ENCODE measurements around the gene WNT3A. TPM values are rescaled to one million over a fixed set of nuclear protein-coding genes. Genes with fewer than 3 reads are reported as not detected.

Gene WNT3A
- total RNA-seq, 1 experiment from 2014 or later = not detected

GRCh38 chr1:228101614-228101993, 94.8 kb downstream of the WNT3A start:
- peak overlapping the region; percentile 88 for H3K27ac ChIP-seq (ENCODE audit: low read depth, low read length, poor library complexity, severe bottlenecking)
- no peak for TF ChIP-seq EZH2 (IDR thresholded peaks at IDR 0.05; ENCODE audit: borderline replicate concordance, low read depth, low read length, poor library complexity, severe bottlenecking)
- TF ChIP-seq CTCF (conservative IDR thresholded peaks at IDR 0.05; ENCODE audit: low read depth, low read length) = no peak
- no peaks in the 10 kb centered on the region for H3K27me3 ChIP-seq (replicated peaks; ENCODE audit: insufficient read depth, low read depth, low read length, poor library complexity)
- CTCF ChIA-PET = interaction anchor here (1.2 kb wide), 1 partner anchor 102 kb away, joined by 3 read pairs; no protein-coding TSS in a partner anchor
- peaks cover 52% of the 10 kb centered on the region for H3K36me3 ChIP-seq (ENCODE audit: insufficient read depth, low read length, poor library complexity, severe bottlenecking)
- H3K4me3 ChIP-seq (ENCODE audit: low read depth, low read length, poor library complexity, severe bottlenecking) = peak overlapping the region; percentile 90
- POLR2A ChIA-PET (ENCODE audit: low non-redundant PET) = interaction anchor here (0.6 kb wide), 1 partner anchor 305 kb away, joined by 6 read pairs; the partner anchor contains the start of gene TRIM11
- intact Hi-C loops (cut with micrococcal nuclease; ENCODE audit: unreplicated experiment) = no loop called here
- no peak for DNase-seq (ENCODE audit: low spot score)
- H3K4me1 ChIP-seq (ENCODE audit: insufficient read depth, low read length, poor library complexity, severe bottlenecking) = peaks cover 6% of the 10 kb centered on the region
- H3K9me3 ChIP-seq (ENCODE audit: low read depth, low read length, poor library complexity, severe bottlenecking) = no peaks in the 10 kb centered on the region
- no TSS peak for BruUV-seq (replicated peaks)

GRCh38 chr1:228101994-228102790, 95.4 kb downstream of the WNT3A start:
- peak overlapping the region; percentile 90 for H3K4me3 ChIP-seq (ENCODE audit: low read depth, low read length, poor library complexity, severe bottlenecking)
- peaks cover 6% of the 10 kb centered on the region for H3K4me1 ChIP-seq (ENCODE audit: insufficient read depth, low read length, poor library complexity, severe bottlenecking)
- H3K27ac ChIP-seq (ENCODE audit: low read depth, low read length, poor library complexity, severe bottlenecking) = peak overlapping the region; percentile 88
- no peaks in the 10 kb centered on the region for H3K27me3 ChIP-seq (replicated peaks; ENCODE audit: insufficient read depth, low read depth, low read length, poor library complexity)
- ChIA-PET CTCF (interaction anchor here (1.2 kb wide), 1 partner anchor 103 kb away, joined by 3 read pairs; no protein-coding TSS in a partner anchor), POLR2A (ENCODE audit: low non-redundant PET) (interaction anchor here (0.6 kb wide), 1 partner anchor 304 kb away, joined by 6 read pairs; the partner anchor contains the start of gene TRIM11)
- BruUV-seq (replicated peaks) = no TSS peak
- peak; percentile 69 for DNase-seq (ENCODE audit: low spot score)
- no peak for TF ChIP-seq EZH2 (IDR thresholded peaks at IDR 0.05; ENCODE audit: borderline replicate concordance, low read depth, low read length, poor library complexity, severe bottlenecking)
- TF ChIP-seq CTCF (conservative IDR thresholded peaks at IDR 0.05; ENCODE audit: low read depth, low read length) = peak; percentile 37
- peaks cover 48% of the 10 kb centered on the region for H3K36me3 ChIP-seq (ENCODE audit: insufficient read depth, low read length, poor library complexity, severe bottlenecking)
- intact Hi-C loops (cut with micrococcal nuclease; ENCODE audit: unreplicated experiment) = no loop called here
- H3K9me3 ChIP-seq (ENCODE audit: low read depth, low read length, poor library complexity, severe bottlenecking) = no peaks in the 10 kb centered on the region

GRCh38 chr1:228102791-228103620, 96.2 kb downstream of the WNT3A start, which contains the start of gene C1orf35:
TSS of gene C1orf35 (minus strand) at chr1:228103325. CDS start at chr1:228103227, 98 bp downstream.
- Histone ChIP-seq H3K9me3 (ENCODE audit: low read depth, low read length, poor library complexity, severe bottlenecking) (no peaks in the 10 kb centered on the region), H3K36me3 (ENCODE audit: insufficient read depth, low read length, poor library complexity, severe bottlenecking) (peaks cover 40% of the 10 kb centered on the region), H3K4me1 (ENCODE audit: insufficient read depth, low read length, poor library complexity, severe bottlenecking) (peaks cover 6% of the 10 kb centered on the region), H3K4me3 (ENCODE audit: low read depth, low read length, poor library complexity, severe bottlenecking) (peak within 1 kb of the TSS; percentile 90), H3K27me3 (replicated peaks; ENCODE audit: insufficient read depth, low read depth, low read length, poor library complexity) (no peaks in the 10 kb centered on the region), H3K27ac (ENCODE audit: low read depth, low read length, poor library complexity, severe bottlenecking) (peak within 1 kb of the TSS; percentile 88)
- no peak for TF ChIP-seq CTCF (conservative IDR thresholded peaks at IDR 0.05; ENCODE audit: low read depth, low read length)
- no peak for TF ChIP-seq EZH2 (IDR thresholded peaks at IDR 0.05; ENCODE audit: borderline replicate concordance, low read depth, low read length, poor library complexity, severe bottlenecking)
- BruUV-seq (replicated peaks) = TSS peak; percentile 32
- peak; percentile 98 for DNase-seq (ENCODE audit: low spot score)
- CTCF ChIA-PET = no interaction called here
- intact Hi-C loops (cut with micrococcal nuclease; ENCODE audit: unreplicated experiment) = no loop called here
- POLR2A ChIA-PET (ENCODE audit: low non-redundant PET) = no interaction called here
